ENCODE results near the gene CELA2A. TPM values are rescaled to one million over a fixed set of nuclear protein-coding genes. Genes with fewer than 3 reads are reported as not detected.
A peak's percentile ranks its signal among the peaks of the same experiment; 100 is the strongest.
"Not testable (repeated sequence)": the region's sequence is repeated elsewhere in the genome, so short reads cannot be mapped to it uniquely, and the experiment has no call there.

CELA2A gene
- total RNA-seq, 4 donors from 2014 or later = 0.42 to 9.3 (median 1.5) TPM

GRCh38 chr1:15425521-15425920, 31.0 kb upstream of the CELA2A start:
- Histone ChIP-seq H3K27me3 (no peaks in the 10 kb centered on the region), H3K4me3 (no peak overlapping the region), H3K4me1 (peaks cover 0 to 19% (median 2%) of the 10 kb centered on the region in 4 donors), H3K27ac (peak overlapping the region in 1 of 4 donors; percentile 62), H3K9me3 (no peaks in the 10 kb centered on the region), H3K36me3 (peaks cover 0 to 36% (median 0%) of the 10 kb centered on the region in 3 donors)
- no peak for DNase-seq (ENCODE audit: low spot score in 2 of 2)
- whole genome bisulfite sequencing, 2 donors = 95 to 96% methylated on average over 10 of the region's 10 CpGs
- TF ChIP-seq CTCF (IDR thresholded peaks at IDR 0.05) (no peak), POLR2A (IDR thresholded peaks at IDR 0.05) (no peak), EP300 (IDR thresholded peaks at IDR 0.05) (no peak)

GRCh38 chr1:15425958-15426357, 30.6 kb upstream of the CELA2A start:
- WGBS, 2 donors = 62 to 90% methylated on average over 4 to 6 of the region's 6 CpGs
- TF ChIP-seq POLR2A (IDR thresholded peaks at IDR 0.05) = no peak
- TF ChIP-seq CTCF (IDR thresholded peaks at IDR 0.05) = no peak
- TF ChIP-seq EP300 (IDR thresholded peaks at IDR 0.05) = no peak
- DNase-seq (ENCODE audit: low spot score in 2 of 2) = no peak
- Histone ChIP-seq H3K27me3 (no peaks in the 10 kb centered on the region), H3K4me3 (no peak overlapping the region), H3K9me3 (no peaks in the 10 kb centered on the region), H3K27ac (peak overlapping the region in 1 of 4 donors; percentile 62), H3K4me1 (peaks cover 0 to 19% (median 2%) of the 10 kb centered on the region in 4 donors), H3K36me3 (peaks cover 0 to 40% (median 0%) of the 10 kb centered on the region in 3 donors)

GRCh38 chr1:15426492-15427279, 29.8 kb upstream of the CELA2A start:
- H3K9me3 ChIP-seq = no peaks in the 10 kb centered on the region
- peak overlapping the region in 2 of 4 donors; percentile 32 to 62 for H3K27ac ChIP-seq
- WGBS, 2 donors = 68 to 69% methylated on average over 20 to 23 of the region's 30 CpGs
- no peaks in the 10 kb centered on the region for H3K27me3 ChIP-seq
- no peak for TF ChIP-seq EP300 (IDR thresholded peaks at IDR 0.05)
- peak in 3 of 5 experiments; percentile 18 to 58 (median 31) for TF ChIP-seq CTCF (IDR thresholded peaks at IDR 0.05)
- H3K4me1 ChIP-seq = peaks cover 0 to 12% (median 2%) of the 10 kb centered on the region in 4 donors
- DNase-seq (ENCODE audit: low spot score in 2 of 2) = peak in 1 of 2 donors; percentile 26
- no peak overlapping the region for H3K4me3 ChIP-seq
- peaks cover 0 to 40% (median 0%) of the 10 kb centered on the region in 3 donors for H3K36me3 ChIP-seq

GRCh38 chr1:15427280-15427666, 29.3 kb upstream of the CELA2A start:
- TF ChIP-seq EP300 (IDR thresholded peaks at IDR 0.05) = no peak
- Histone ChIP-seq H3K36me3 (peaks cover 0 to 40% (median 0%) of the 10 kb centered on the region in 3 donors), H3K4me3 (no peak overlapping the region), H3K4me1 (peaks cover 0 to 10% (median 2%) of the 10 kb centered on the region in 4 donors), H3K27me3 (no peaks in the 10 kb centered on the region), H3K27ac (peak overlapping the region in 2 of 4 donors; percentile 32 to 62), H3K9me3 (no peaks in the 10 kb centered on the region)
- WGBS, 2 donors = 65% methylated on average over 5 to 6 of the region's 6 CpGs
- DNase-seq (ENCODE audit: low spot score in 2 of 2) = no peak

GRCh38 chr1:15428252-15428651, 28.3 kb upstream of the CELA2A start:
- peaks cover 0 to 10% (median 2%) of the 10 kb centered on the region in 4 donors for H3K4me1 ChIP-seq
- DNase-seq (ENCODE audit: low spot score in 2 of 2); H3K4me3 ChIP-seq; H3K27me3 ChIP-seq; H3K27ac ChIP-seq; H3K9me3 ChIP-seq: not testable (repeated sequence)
- WGBS, 2 donors = 87 to 89% methylated on average over 11 of the region's 11 CpGs
- peaks cover 0 to 40% (median 0%) of the 10 kb centered on the region in 3 donors for H3K36me3 ChIP-seq

- 76 to 82% methylated on average over 16 to 17 of the region's 18 CpGs for WGBS, 2 donors
- TF ChIP-seq POLR2A (IDR thresholded peaks at IDR 0.05) = no peak
- TF ChIP-seq CTCF (IDR thresholded peaks at IDR 0.05) = no peak
- TF ChIP-seq EP300 (IDR thresholded peaks at IDR 0.05) = no peak
- H3K4me3 ChIP-seq = no peak overlapping the region
- no peaks in the 10 kb centered on the region for H3K9me3 ChIP-seq
- peaks cover 0 to 10% (median 2%) of the 10 kb centered on the region in 4 donors for H3K4me1 ChIP-seq
- no peaks in the 10 kb centered on the region for H3K27me3 ChIP-seq
- no peak for DNase-seq (ENCODE audit: low spot score in 2 of 2)
- H3K27ac ChIP-seq = no peak overlapping the region
- peaks cover 0 to 40% (median 0%) of the 10 kb centered on the region in 3 donors for H3K36me3 ChIP-seq
Observed at GRCh38 chr1:15428815-15429435, 27.6 kb upstream of the CELA2A start.

Measured in tibial nerve (tissue), 4 donors.